ENCODE results near the gene DHTKD1. TPM values are rescaled to one million over a fixed set of nuclear protein-coding genes. Genes with fewer than 3 reads are reported as not detected.

Gene DHTKD1
- total and polyA plus RNA-seq, 10 of the 15 experiments (the other 5 are each of a cell fraction or from before 2014, with no cell fraction given), result 11.3 to 35.0 (median 26.9) TPM

GRCh38 chr10:12111528-12111927 is 42.8 kb downstream of the DHTKD1 start:
- H3K9ac ChIP-seq (ENCODE audit: control insufficient read depth, insufficient read depth, low read length), result no peak overlapping the region
- H3K27ac ChIP-seq (ENCODE audit: control insufficient read depth, insufficient read depth), result no peak overlapping the region
- no peak for ATAC-seq
- TF ChIP-seq PBX3 (IDR thresholded peaks at IDR 0.05; ENCODE audit: insufficient replicate concordance, low read depth, low read length) (no peak), USF2 (IDR thresholded peaks at IDR 0.05; ENCODE audit: borderline replicate concordance, low read depth, low read length) (no peak), FOXK2 (IDR thresholded peaks at IDR 0.05) (no peak), NR2C2 (IDR thresholded peaks at IDR 0.05; ENCODE audit: borderline replicate concordance, control insufficient read depth, insufficient read length, low read depth) (no peak), RAD51 (IDR thresholded peaks at IDR 0.05) (no peak), KAT2A (conservative IDR thresholded peaks at IDR 0.05; ENCODE audit: control insufficient read depth, low read depth, low read length) (no peak), WRNIP1 (IDR thresholded peaks at IDR 0.05; ENCODE audit: borderline replicate concordance, low read depth, low read length) (no peak), MEF2B (IDR thresholded peaks at IDR 0.05; ENCODE audit: partially characterized antibody, poor library complexity, severe bottlenecking) (no peak), NKRF (conservative IDR thresholded peaks at IDR 0.05) (no peak)
- DNase-seq (ENCODE audit: low read depth, low spot score), result no peak
- H3K4me3 ChIP-seq, result no peak overlapping the region
- H3K4me2 ChIP-seq (ENCODE audit: control insufficient read depth, insufficient read depth), result no peak overlapping the region
- no peaks in the 10 kb centered on the region for H3K79me2 ChIP-seq (ENCODE audit: control insufficient read depth, insufficient read depth, low read length)
- ChIA-PET CTCF (interaction anchor here (0.6 to 1.1 kb wide), 4 partner anchors 10 to 937 kb away, joined by 3 read pairs; no protein-coding TSS in a partner anchor), RAD21 (ENCODE audit: unreplicated experiment) (interaction anchor here (0.7 to 1.0 kb wide), 2 partner anchors 24 to 66 kb away, joined by 3 read pairs; no protein-coding TSS in a partner anchor), SMC1A (ENCODE audit: uncharacterized antibody, unreplicated experiment) (interaction anchor here (1.4 to 1.6 kb wide), 4 partner anchors 10 to 118 kb away, joined by 3 to 6 read pairs (median 5); no protein-coding TSS in a partner anchor), POLR2A (interaction anchor here (2.1 kb wide), 1 partner anchor 11 kb away, joined by 5 read pairs; no protein-coding TSS in a partner anchor)
- no peaks in the 10 kb centered on the region for H3K9me3 ChIP-seq (replicated peaks; ENCODE audit: control insufficient read depth, insufficient read depth, low read length)
- no peak overlapping the region for H2AFZ ChIP-seq (ENCODE audit: control insufficient read depth, low read depth, low read length)
- H4K20me1 ChIP-seq (ENCODE audit: control insufficient read depth, insufficient read depth), result no peaks in the 10 kb centered on the region
- in situ Hi-C loops (cut with MboI), result no loop called here
- peaks cover 3 to 14% of the 10 kb centered on the region in 2 experiments; a peak in 3 of 4 replicates for H3K36me3 ChIP-seq (ENCODE audit: control insufficient read depth in 2 of 2, insufficient read depth in 2 of 2, low read length in 1 of 2)
- no TSS peak for BruUV-seq (replicated peaks)
- no peaks in the 10 kb centered on the region for H3K27me3 ChIP-seq (replicated peaks in 1 of 2; ENCODE audit: control insufficient read depth in 2 of 2, insufficient read depth in 2 of 2, low read length in 1 of 2)
- intact Hi-C loops (cut with micrococcal nuclease; ENCODE audit: unreplicated experiment), result no loop called here
- no peak for FAIRE-seq
- H3K4me1 ChIP-seq (ENCODE audit: control insufficient read depth, insufficient read depth, low read length), result peaks cover 14% of the 10 kb centered on the region
